HepG2 (cell line): ENCODE results near the gene NPAS2. TPM values are rescaled to one million over a fixed set of nuclear protein-coding genes. Genes with fewer than 3 reads are reported as not detected.

ENCODE experiments used
- CAMTA2 ChIP-seq: sonication (generic); formaldehyde crosslinking; IDR thresholded peaks from 2 replicates; pipeline ENCODE4 v1.4.0; 2020; ENCODE audit warnings: mild to moderate bottlenecking, missing genetic modification reagents, borderline replicate concordance
- GTF3A ChIP-seq: sonication (generic); formaldehyde crosslinking; conservative IDR thresholded peaks from 2 replicates; pipeline ENCODE4 v1.4.0; 2020; ENCODE audit warnings: mild to moderate bottlenecking, missing genetic modification reagents
- KLF6 ChIP-seq: IDR thresholded peaks from 2 replicates; pipeline ENCODE4 v1.8.0; 2016; ENCODE audit warnings: missing biosample characterization, missing genetic modification reagents
- RNF2 ChIP-seq: fragments of 450-650 bp; conservative IDR thresholded peaks from 2 replicates; pipeline ENCODE4 v1.6.1; 2016; ENCODE audit warnings: low read depth
- SIN3B ChIP-seq: fragments of 150-350 bp; IDR thresholded peaks from 2 replicates; pipeline ENCODE4 v1.6.1; 2014; ENCODE audit warnings: low read length
- SP4 ChIP-seq: sonication (generic); formaldehyde crosslinking; IDR thresholded peaks from 2 replicates; pipeline ENCODE4 v1.8.1; 2023; ENCODE audit warnings: mild to moderate bottlenecking, missing genetic modification reagents
- SSRP1 ChIP-seq: IDR thresholded peaks from 2 replicates; pipeline ENCODE4 v1.6.1; 2016; ENCODE audit warnings: control low read depth
- STAG1 ChIP-seq: sonication (generic); formaldehyde crosslinking; IDR thresholded peaks from 2 replicates; pipeline ENCODE4 v1.4.0; 2020; ENCODE audit warnings: missing genetic modification reagents
- THAP7 ChIP-seq: sonication (generic); formaldehyde crosslinking; IDR thresholded peaks from 2 replicates; pipeline ENCODE4 v1.8.1; 2023; ENCODE audit warnings: mild to moderate bottlenecking, missing genetic modification reagents
- ZBTB49 ChIP-seq: sonication (generic); formaldehyde crosslinking; IDR thresholded peaks from 2 replicates; pipeline ENCODE4 v1.4.0; 2020; ENCODE audit warnings: missing genetic modification reagents, borderline replicate concordance
- ZFP90 ChIP-seq: sonication (generic); formaldehyde crosslinking; IDR thresholded peaks from 2 replicates; pipeline ENCODE4 v1.8.0; 2022; ENCODE audit warnings: missing genetic modification reagents, mild to moderate bottlenecking, inconsistent platforms, borderline replicate concordance
- ZNF142 ChIP-seq: sonication (generic); formaldehyde crosslinking; IDR thresholded peaks from 2 replicates; pipeline ENCODE4 v1.4.0; 2020; ENCODE audit warnings: missing genetic modification reagents
- ZNF234 ChIP-seq: sonication (generic); formaldehyde crosslinking; conservative IDR thresholded peaks from 2 replicates; pipeline ENCODE4 v1.5.1; 2020; ENCODE audit warnings: mild to moderate bottlenecking, missing genetic modification reagents
- ZNF33B ChIP-seq: sonication (generic); formaldehyde crosslinking; IDR thresholded peaks from 2 replicates; pipeline ENCODE4 v1.5.1; 2020; ENCODE audit warnings: mild to moderate bottlenecking, missing genetic modification reagents
- ZNF670 ChIP-seq: sonication (generic); formaldehyde crosslinking; IDR thresholded peaks from 2 replicates; pipeline ENCODE4 v1.8.0; 2022; ENCODE audit warnings: mild to moderate bottlenecking, missing genetic modification reagents, borderline replicate concordance
- ZNF678 ChIP-seq: sonication (generic); formaldehyde crosslinking; IDR thresholded peaks from 2 replicates; pipeline ENCODE4 v1.4.0; 2020; ENCODE audit warnings: mild to moderate bottlenecking, missing genetic modification reagents
- ZNF703 ChIP-seq: sonication (generic); formaldehyde crosslinking; IDR thresholded peaks from 2 replicates; pipeline ENCODE4 v1.5.1; 2020; ENCODE audit warnings: missing genetic modification reagents, mild to moderate bottlenecking, moderate library complexity, borderline replicate concordance
- ZNF770 ChIP-seq: sonication (generic); formaldehyde crosslinking; IDR thresholded peaks from 2 replicates; pipeline ENCODE4 v1.5.0; 2020; ENCODE audit warnings: mild to moderate bottlenecking, missing genetic modification reagents
- ZNF784 ChIP-seq: sonication (generic); formaldehyde crosslinking; IDR thresholded peaks from 2 replicates; pipeline ENCODE4 v1.5.1; 2020; ENCODE audit warnings: missing genetic modification reagents, mild to moderate bottlenecking, borderline replicate concordance
- ZNF790 ChIP-seq: sonication (generic); formaldehyde crosslinking; IDR thresholded peaks from 2 replicates; pipeline ENCODE4 v1.8.0; 2022; ENCODE audit warnings: missing genetic modification reagents, mild to moderate bottlenecking, borderline replicate concordance
- polyA plus RNA-seq, 8 experiments: library from polyadenylated mRNA; depleted of rRNA in 3 of 8; stranded (reverse) in 7 of 8; unstranded in 1 of 8; fragments of >200 nt; fragmentation: Illumina TruSeq in 4 of 8; extraction: Trizol in 4 of 8; gene quantifications; 2 replicates each; pipeline versions ENCODE4 v1.2.1 to v1.2.3, GENCODE V29; 2011 to 2016; ENCODE audit warnings: low read depth in 4 of 8, missing spikeins in 1 of 8, mixed read lengths in 1 of 8; ENCODE audit not compliant: insufficient read depth in 1 of 8
- total RNA-seq, 5 experiments: library from RNA; depleted of rRNA; stranded (reverse); fragments of >200 nt; fragmentation: Illumina TruSeq; extraction: Trizol; gene quantifications; 2 replicates each; pipeline ENCODE4 v1.2.3, GENCODE V29; 2016; ENCODE audit warnings: low read depth in 1 of 5

Gene NPAS2
- total and polyA plus RNA-seq, 2 of the 13 experiments (the other 11 are each of a cell fraction or from before 2014, with no cell fraction given): 14.8 to 37.5 TPM

GRCh38 chr2:100779908-100780202 lies 40.1 kb upstream of the NPAS2 start (continued):
- TF ChIP-seq STAG1 (no peak), ZBTB49 (no peak), GTF3A (CRISPR knock-in tag) (no peak; the same call in 1 of the 2 replicates), CAMTA2 (CRISPR knock-in tag) (no peak), ZNF234 (no peak), ZNF703 (CRISPR knock-in tag) (0 out of 2 replicates have a peak, but pooled peaks have one; percentile 94), ZNF770 (CRISPR knock-in tag) (peak; percentile 100), ZNF670 (peak; percentile 32; the same call in 1 of the 2 replicates), RNF2 (no peak), THAP7 (CRISPR knock-in tag) (no peak), ZNF784 (no peak), SP4 (no peak), SSRP1 (CRISPR knock-in tag) (no peak), ZNF790 (CRISPR knock-in tag) (no peak), SIN3B (no peak), ZNF678 (CRISPR knock-in tag) (no peak), ZFP90 (CRISPR knock-in tag) (no peak), KLF6 (CRISPR knock-in tag) (0 out of 2 replicates have a peak, but pooled peaks have one; percentile 0), ZNF33B (no peak), ZNF142 (CRISPR knock-in tag) (no peak)
